HG03159 (cell line): ENCODE results near the gene USF2.

Experiments used
- ATAC-seq: cut with Tn5 transposase; IDR thresholded peaks from one replicate; pipeline ENCODE4 v1.9.1; 2021; ENCODE audit warnings: mild to moderate bottlenecking, moderate library complexity; ENCODE audit not compliant: unreplicated experiment

The USF2 gene

GRCh38 chr19:35316560-35316959 lies 47.8 kb downstream of the USF2 start:
- no peak for ATAC-seq

- no peak for ATAC-seq
These were observed 48.8 kb downstream of the USF2 start for GRCh38 chr19:35317464-35318043.

- ATAC-seq = no peak
These were observed 50.1 kb downstream of the USF2 start for GRCh38 chr19:35318679-35319448.

- no peak for ATAC-seq
These were observed 51.4 kb downstream of the USF2 start for GRCh38 chr19:35320065-35320713.

- ATAC-seq = no peak
These were observed 52.5 kb downstream of the USF2 start for GRCh38 chr19:35321291-35321690.

GRCh38 chr19:35322014-35322413 lies 53.3 kb downstream of the USF2 start:
- no peak for ATAC-seq

- no peak for ATAC-seq
These were observed 58.9 kb downstream of the USF2 start for GRCh38 chr19:35327642-35328041.

- ATAC-seq = no peak
These were observed 60.1 kb downstream of the USF2 start, which contains the start of gene CD22 for GRCh38 chr19:35328851-35329285. TSS of gene CD22 (plus strand) at chr19:35329187. CDS start at chr19:35332041, 2,854 bp downstream.

- ATAC-seq = no peak
These were observed 60.6 kb downstream of the USF2 start for GRCh38 chr19:35329323-35329722.
